Dendritic cell treated with granulocyte-macrophage colony-stimulating factor and Interleukin-4, amounts not matched to agents 40 ng/mL and 50 ng/mL, for 4 days (primary cell): ENCODE results near the gene MAN1A1.
A peak's percentile ranks its signal among the peaks of the same experiment; 100 is the strongest.

Experiments used
- H3K27ac Mint-ChIP-seq: one replicate; pipeline ENCODE4 v1.8.0; 2022; ENCODE audit warnings: mild to moderate bottlenecking, mixed read lengths
- H3K27me3 Mint-ChIP-seq: one replicate; pipeline ENCODE4 v1.8.0; 2022; ENCODE audit warnings: mild to moderate bottlenecking, mixed read lengths
- H3K36me3 Mint-ChIP-seq: one replicate; pipeline ENCODE4 v1.8.0; 2022; ENCODE audit warnings: low read depth, mixed read lengths
- H3K4me1 Mint-ChIP-seq: one replicate; pipeline ENCODE4 v1.8.0; 2022; ENCODE audit warnings: low read depth, mixed read lengths
- H3K4me3 Mint-ChIP-seq: one replicate; pipeline ENCODE4 v1.8.0; 2022; ENCODE audit warnings: mild to moderate bottlenecking, moderate library complexity, mixed read lengths
- H3K9me3 Mint-ChIP-seq: one replicate; pipeline ENCODE4 v1.8.0; 2022; ENCODE audit warnings: mixed read lengths
- intact Hi-C: fragments of 100-400 bp; cut with micrococcal nuclease; formaldehyde crosslinking; loops from one replicate; pipeline ENCODE4 v1.15.0; 2022

The MAN1A1 gene

DNA sequence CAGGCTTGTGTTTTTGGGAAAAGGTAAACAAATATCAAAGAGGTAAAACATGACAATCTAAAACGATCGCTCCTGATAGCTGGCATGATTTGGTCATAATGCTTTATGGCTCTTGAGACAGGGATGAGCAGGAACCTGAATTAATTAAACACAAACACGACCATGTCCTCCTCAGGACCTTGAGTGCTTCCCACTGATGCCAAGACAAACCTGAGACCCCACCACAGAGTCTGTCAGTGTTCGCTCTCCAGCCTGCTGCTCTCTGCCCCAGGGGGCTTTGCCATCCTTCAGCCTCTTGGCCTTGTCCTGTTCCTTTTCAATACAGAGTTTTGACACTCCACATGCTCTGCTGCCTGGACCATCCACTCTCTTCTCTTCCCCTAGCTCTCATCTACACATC is 119.4 kb downstream of the MAN1A1 start:
- Mint-ChIP-seq H3K27ac (no peak overlapping the region), H3K36me3 (peaks cover 21% of the 10 kb centered on the region), H3K9me3 (no peaks in the 10 kb centered on the region), H3K27me3 (no peaks in the 10 kb centered on the region), H3K4me3 (no peak overlapping the region), H3K4me1 (no peaks in the 10 kb centered on the region)
- intact Hi-C loops = no loop called here

DNA sequence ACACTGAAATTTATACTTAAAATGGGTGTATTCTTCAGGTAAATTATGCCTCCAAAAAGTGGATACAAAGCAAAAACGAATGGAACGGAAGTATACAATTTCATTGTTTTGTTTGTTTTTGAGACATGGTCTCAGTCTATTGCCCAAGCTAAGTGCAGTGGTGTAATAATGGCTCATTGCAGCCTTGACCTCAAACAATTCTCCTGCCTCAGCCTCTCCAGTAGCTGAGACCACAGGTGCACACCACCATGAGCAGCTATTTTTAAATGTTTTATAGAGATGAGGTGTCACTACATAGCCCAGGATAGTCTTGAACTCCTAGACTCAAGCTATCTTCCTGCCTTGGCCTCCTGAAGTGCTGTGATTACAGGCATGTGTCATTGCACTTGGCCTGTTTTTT is 122.2 kb downstream of the MAN1A1 start:
- Mint-ChIP-seq H3K9me3 (no peaks in the 10 kb centered on the region), H3K27ac (no peak overlapping the region), H3K36me3 (peaks cover 15% of the 10 kb centered on the region), H3K27me3 (no peaks in the 10 kb centered on the region), H3K4me1 (no peaks in the 10 kb centered on the region), H3K4me3 (no peak overlapping the region)
- intact Hi-C loops = no loop called here

DNA sequence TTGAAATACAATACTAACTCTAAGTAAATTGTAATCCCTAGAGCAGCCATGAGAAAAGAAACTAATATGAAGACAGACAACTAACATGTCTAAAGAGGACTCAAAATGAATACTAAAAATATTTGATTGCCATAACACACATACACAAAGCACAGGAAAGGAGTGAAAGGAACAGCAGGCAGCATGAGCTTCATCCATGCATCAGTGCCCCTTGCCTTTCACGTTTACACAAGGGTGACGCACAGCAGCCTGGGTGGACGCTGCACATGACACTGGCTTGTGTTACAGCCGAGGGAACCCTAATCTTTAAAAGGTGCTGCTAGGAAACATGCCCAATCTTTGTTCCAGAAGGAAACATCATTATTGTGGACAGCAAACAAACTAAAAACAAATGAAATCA is 123.5 kb downstream of the MAN1A1 start:
- H3K36me3 Mint-ChIP-seq = peaks cover 9% of the 10 kb centered on the region
- intact Hi-C loops = no loop called here
- no peaks in the 10 kb centered on the region for H3K27me3 Mint-ChIP-seq
- no peak overlapping the region for H3K4me3 Mint-ChIP-seq
- no peaks in the 10 kb centered on the region for H3K9me3 Mint-ChIP-seq
- H3K4me1 Mint-ChIP-seq = no peaks in the 10 kb centered on the region
- H3K27ac Mint-ChIP-seq = no peak overlapping the region

DNA sequence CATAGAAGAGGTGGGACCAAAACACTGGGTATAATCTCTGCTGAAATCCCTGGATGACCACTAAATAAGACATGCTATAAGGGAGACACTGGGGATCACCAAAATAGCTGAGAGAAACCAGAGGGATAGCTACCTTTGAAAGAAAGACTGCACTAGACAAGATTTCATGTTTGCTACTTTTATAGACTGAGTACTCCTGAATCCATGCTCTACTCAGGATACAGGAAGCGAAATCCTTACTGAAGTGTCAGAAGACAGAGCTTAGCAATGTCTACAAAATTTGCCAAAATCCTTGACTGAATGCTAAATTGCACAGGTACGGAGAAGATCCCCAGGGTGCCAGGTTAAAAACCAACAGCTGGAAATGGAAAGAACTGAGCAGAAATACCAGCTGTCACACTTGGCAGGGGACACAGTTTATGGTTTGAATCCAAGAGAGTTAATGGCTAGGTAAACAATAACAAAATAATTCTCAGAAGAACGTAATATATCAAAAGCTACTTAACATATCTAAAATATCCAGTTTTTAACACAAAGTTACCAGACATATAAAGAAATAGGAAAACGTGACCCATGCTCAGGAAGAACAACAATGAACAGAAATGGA is 125.4 kb downstream of the MAN1A1 start:
- Mint-ChIP-seq H3K27ac (no peak overlapping the region), H3K9me3 (no peaks in the 10 kb centered on the region), H3K27me3 (no peaks in the 10 kb centered on the region), H3K36me3 (no peaks in the 10 kb centered on the region), H3K4me3 (no peak overlapping the region), H3K4me1 (no peaks in the 10 kb centered on the region)
- intact Hi-C loops = no loop called here

DNA sequence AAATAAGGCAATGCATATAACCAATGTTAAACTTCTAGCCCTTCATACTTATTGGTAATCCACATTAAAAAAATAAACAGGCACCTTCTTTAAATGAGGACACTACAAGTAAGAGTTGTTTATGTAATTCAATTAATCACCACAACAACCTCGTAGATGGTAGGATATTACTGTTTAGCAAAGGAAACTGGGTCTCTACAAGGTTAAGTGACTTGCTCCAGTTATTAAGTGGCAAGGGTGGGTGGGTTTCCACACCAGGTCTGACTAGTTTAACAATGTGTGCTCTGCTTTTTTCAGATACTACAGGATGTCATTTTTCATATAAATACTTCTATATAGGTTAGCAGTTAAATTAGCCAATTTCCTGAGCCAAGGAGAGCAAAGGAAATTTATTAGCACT is 129.1 kb downstream of the MAN1A1 start:
- Mint-ChIP-seq H3K4me3 (no peak overlapping the region), H3K9me3 (no peaks in the 10 kb centered on the region), H3K27me3 (no peaks in the 10 kb centered on the region), H3K4me1 (no peaks in the 10 kb centered on the region), H3K36me3 (no peaks in the 10 kb centered on the region), H3K27ac (no peak overlapping the region)
- intact Hi-C loops = no loop called here

DNA sequence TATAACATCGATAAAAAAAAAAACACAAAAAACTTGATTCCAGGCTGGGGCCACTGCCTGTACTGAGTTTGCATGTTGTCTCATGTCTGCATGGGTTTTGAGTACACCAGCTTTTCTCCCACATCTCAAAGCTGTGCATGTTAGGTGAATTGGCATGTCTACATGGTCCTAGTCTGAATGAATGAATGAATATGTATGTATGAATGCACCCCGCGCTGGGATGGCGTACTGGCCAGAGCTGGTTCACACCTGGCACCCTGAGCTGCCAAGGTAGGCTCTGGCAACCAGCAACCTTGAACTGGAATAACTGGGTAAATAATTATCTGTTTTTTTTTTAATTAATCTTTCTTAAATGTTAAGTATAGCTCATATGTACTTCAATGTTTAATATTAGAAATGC is 131.0 kb downstream of the MAN1A1 start:
- Mint-ChIP-seq H3K4me1 (no peaks in the 10 kb centered on the region), H3K4me3 (no peak overlapping the region), H3K27me3 (no peaks in the 10 kb centered on the region), H3K36me3 (no peaks in the 10 kb centered on the region), H3K9me3 (no peaks in the 10 kb centered on the region), H3K27ac (no peak overlapping the region)
- intact Hi-C loops = no loop called here

DNA sequence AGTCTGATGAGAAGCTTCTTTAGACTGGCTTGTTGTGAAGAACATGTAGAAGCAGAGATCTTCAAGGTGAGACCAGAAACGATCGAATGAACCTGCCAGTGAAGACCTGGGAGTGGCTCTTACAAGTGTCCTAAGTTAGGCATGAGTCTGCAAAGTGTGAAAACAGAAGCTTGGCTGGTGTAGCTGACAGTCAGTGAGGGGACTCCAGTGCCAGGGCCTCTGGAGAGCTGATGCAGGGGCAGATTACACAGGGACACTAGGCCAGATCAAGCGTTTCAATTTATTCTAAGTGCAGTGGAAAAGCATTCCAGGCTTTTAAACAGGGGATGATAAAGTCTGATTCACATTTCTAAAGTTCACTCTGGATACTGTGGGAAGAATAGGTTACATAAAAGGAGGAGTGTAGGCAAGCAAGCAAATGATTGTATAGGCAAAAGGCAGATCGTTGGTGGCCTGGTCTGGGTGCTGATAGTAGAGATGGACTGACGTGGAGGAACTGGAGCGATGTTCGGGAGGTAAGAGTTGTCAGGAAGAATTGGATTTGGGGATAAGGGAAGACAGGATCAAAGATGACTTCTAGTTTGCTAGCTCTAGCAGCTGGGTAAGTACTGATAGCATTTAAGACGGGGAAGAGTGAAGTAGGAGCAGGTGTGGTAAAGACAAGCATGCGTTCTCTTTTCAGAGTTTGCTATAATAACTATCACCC is 133.5 kb downstream of the MAN1A1 start:
- Mint-ChIP-seq H3K4me1 (no peaks in the 10 kb centered on the region), H3K36me3 (no peaks in the 10 kb centered on the region), H3K9me3 (no peaks in the 10 kb centered on the region), H3K27ac (no peak overlapping the region), H3K4me3 (no peak overlapping the region), H3K27me3 (no peaks in the 10 kb centered on the region)
- intact Hi-C loops = no loop called here

DNA sequence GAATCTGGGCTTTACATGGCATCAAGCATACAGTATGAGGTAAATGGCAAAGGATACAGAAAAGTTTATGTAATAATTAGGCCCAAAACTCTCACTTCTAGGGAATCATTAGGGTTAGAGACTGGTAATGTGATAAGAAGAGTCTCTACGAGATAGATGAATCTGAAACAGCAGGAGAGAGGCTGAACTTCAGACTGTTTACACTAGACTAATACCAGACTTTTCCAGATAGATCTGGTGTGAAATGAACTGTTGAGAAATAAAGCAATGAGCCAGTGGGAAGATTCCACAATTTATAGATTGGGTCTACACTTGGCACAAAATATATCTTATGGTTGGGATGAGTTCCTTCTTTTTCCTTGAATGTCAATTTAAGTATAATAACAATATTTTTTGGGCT is 134.3 kb downstream of the MAN1A1 start:
- Mint-ChIP-seq H3K4me1 (no peaks in the 10 kb centered on the region), H3K36me3 (no peaks in the 10 kb centered on the region), H3K4me3 (no peak overlapping the region), H3K9me3 (no peaks in the 10 kb centered on the region), H3K27ac (no peak overlapping the region), H3K27me3 (no peaks in the 10 kb centered on the region)
- intact Hi-C loops = no loop called here

DNA sequence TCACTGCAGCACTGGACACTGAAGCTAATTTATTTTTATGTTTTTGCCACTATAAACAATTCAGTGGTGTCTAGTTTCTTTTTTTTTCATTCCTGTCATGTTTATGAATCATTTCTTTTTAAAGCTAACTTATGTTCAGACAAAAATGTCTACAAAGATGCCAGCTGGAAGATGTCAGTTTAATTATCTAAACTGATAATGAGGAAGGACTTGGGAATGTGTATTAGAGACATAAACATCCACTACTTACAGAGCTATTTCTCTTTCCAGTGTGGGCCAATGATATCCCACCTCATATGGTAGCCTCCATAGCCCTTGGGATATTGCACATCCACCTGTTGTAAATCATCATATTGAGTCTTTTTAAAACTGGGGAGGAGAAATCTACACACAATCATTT is 139.0 kb downstream of the MAN1A1 start:
- H3K27ac Mint-ChIP-seq = no peak overlapping the region
- intact Hi-C loops = no loop called here

DNA sequence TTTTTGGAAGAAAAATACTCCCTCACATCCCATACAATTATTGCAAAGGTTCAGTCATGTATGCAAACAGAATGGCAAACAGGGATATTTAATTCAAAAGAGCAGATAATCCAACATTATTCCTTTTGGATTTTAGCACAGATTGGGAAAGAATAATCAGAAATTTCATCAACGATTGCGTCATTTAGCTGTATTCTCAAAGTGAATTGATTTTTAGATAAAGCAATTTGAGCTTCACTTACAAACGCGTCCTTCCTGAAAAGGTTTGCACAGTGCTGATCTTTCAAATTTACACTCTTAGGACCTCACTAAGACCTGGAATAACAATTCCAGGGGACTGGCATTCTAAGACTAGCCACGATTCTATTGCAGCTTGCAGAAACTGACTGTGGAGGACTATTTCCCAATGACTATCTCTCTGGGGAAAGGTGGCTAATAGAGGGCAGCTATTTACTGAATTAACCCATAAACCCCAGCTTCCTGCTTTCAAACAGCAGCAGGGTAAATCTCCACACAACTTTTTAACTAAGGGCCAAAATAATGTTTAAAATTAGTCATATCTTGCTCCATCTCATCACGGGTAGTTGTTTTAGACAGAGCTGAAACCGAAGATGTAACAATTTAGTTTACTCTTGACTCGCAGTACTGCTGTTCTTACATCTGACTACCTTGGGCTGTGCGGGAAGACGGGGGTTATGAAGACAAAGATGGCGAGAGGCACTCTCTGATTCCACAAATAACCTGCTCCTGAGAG is 139.9 kb downstream of the MAN1A1 start:
- H3K27ac Mint-ChIP-seq = no peak overlapping the region
- intact Hi-C loops = no loop called here

More for the DNA sequence above, 139.0 kb downstream of the MAN1A1 start:
- no peaks in the 10 kb centered on the region for H3K36me3 Mint-ChIP-seq
- H3K4me3 Mint-ChIP-seq = no peak overlapping the region
- no peaks in the 10 kb centered on the region for H3K9me3 Mint-ChIP-seq
- H3K27me3 Mint-ChIP-seq = no peaks in the 10 kb centered on the region
- peaks cover 21% of the 10 kb centered on the region for H3K4me1 Mint-ChIP-seq

DNA sequence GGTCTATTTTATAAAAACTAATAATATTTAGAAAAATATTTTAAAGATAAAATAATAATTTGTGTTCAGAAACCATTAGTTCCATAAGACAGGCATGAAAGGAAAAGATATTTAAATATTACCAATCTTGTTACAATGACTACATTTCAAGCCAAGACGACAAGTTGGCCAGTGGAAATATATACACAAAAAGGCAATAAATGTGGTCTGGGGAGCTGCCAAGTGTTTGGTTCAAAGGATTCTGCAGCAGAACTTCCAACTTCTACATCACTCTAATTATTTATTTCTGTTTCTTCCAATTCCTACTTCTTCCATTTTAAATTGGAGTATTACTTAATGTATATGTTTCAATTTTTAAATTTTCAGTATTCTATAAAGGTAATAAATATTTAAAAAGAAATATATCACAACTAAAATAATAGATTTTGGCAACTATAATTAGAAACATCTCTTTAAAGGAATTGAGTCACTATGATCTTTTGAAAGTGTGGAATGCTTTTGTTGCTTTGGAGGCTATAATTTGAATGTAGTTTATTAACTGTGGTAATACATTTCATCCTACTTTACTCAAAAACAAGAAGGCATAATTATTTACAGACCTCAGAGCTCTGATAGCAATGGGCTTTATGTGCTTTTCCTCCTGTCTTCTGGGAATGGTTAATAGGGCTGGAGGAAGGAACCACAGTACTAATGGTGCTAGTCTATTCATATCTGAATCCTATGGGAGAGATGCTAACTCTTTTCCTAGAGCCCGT is 141.4 kb downstream of the MAN1A1 start:
- intact Hi-C loops = no loop called here
- Mint-ChIP-seq H3K36me3 (peaks cover 18% of the 10 kb centered on the region), H3K27ac (no peak overlapping the region), H3K27me3 (no peaks in the 10 kb centered on the region), H3K9me3 (no peaks in the 10 kb centered on the region), H3K4me3 (no peak overlapping the region), H3K4me1 (peaks cover 21% of the 10 kb centered on the region)

More for the DNA sequence above, 139.9 kb downstream of the MAN1A1 start:
- Mint-ChIP-seq H3K4me1 (peaks cover 21% of the 10 kb centered on the region), H3K9me3 (no peaks in the 10 kb centered on the region), H3K36me3 (peaks cover 4% of the 10 kb centered on the region), H3K4me3 (no peak overlapping the region), H3K27me3 (no peaks in the 10 kb centered on the region)

DNA sequence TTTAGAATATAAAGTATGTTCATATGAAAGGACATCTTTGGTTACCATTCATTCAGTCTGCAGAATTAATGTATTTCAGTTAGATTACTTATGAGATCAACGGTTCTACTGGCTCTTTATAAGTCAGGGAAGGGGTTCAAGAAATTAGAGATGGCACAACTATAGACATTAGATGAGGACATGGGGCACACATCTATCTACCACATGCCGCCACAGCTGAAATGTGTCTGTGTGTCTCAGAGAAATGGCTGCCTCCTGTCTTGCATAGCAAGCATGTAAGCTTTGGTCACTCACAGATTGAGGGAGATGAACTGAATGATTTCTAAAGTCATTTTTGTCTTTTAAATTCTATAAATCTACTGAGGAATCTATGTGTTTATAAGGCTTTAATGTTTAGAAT is 142.2 kb downstream of the MAN1A1 start:
- Mint-ChIP-seq H3K27me3 (no peaks in the 10 kb centered on the region), H3K27ac (no peak overlapping the region), H3K4me3 (no peak overlapping the region), H3K4me1 (peaks cover 21% of the 10 kb centered on the region), H3K36me3 (peaks cover 26% of the 10 kb centered on the region), H3K9me3 (no peaks in the 10 kb centered on the region)
- intact Hi-C loops = no loop called here

DNA sequence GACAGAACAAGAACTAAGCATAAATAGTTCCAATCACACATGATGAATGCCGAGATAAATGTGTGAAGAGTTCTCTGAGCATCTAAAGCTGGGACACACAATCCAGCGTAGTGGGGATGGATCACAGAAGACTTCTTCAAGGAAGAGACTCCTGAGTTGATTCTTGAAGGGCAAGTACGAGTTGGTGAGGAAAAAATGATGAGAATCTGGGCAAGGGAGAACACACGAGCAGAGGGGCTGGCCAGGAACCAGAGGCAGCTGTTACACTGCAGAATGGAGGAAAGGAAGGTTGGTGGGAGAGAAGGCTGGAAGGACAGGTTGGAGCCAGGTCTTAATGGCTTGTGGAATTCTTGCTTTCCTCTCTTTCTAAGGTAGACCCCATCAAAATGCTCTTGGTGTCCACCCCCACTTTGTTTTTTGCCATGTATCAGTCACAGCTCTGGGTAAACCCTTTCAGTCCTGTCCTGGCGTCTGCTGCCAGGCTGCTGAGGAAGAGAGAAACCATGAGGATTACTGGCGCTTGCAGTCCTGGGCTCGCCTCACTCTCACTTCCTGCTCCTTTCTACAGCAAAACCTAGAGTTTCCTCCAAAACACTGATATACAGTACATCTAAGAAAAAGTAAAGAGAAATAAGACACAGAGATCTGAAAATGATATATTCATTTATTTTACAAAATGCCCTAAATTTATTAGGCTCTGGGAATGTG is 143.5 kb downstream of the MAN1A1 start:
- intact Hi-C loops = no loop called here
- Mint-ChIP-seq H3K27me3 (no peaks in the 10 kb centered on the region), H3K9me3 (no peaks in the 10 kb centered on the region), H3K4me3 (no peak overlapping the region), H3K27ac (peak overlapping the region; percentile 2), H3K36me3 (peaks cover 29% of the 10 kb centered on the region), H3K4me1 (peaks cover 21% of the 10 kb centered on the region)
